Loucy (cell line): Measurements from ENCODE around the gene GALNT10.

Source experiments
- H2AFZ ChIP-seq: fragments of 200-600 bp; sonication (generic); 2 replicates; pipeline ENCODE4 v1.6.0; 2016; ENCODE audit warnings: antibody characterized with exemption, mild to moderate bottlenecking, low read length, moderate library complexity
- H3F3A ChIP-seq: fragments of 200-600 bp; 2 replicates; pipeline ENCODE4 v1.6.0; 2016; ENCODE audit warnings: antibody characterized with exemption, low read depth, mild to moderate bottlenecking
- H3K27me3 ChIP-seq: fragments of 200-600 bp; sonication (generic); 2 replicates; pipeline ENCODE4 v1.6.1; 2014; ENCODE audit warnings: low read length, mild to moderate bottlenecking; ENCODE audit not compliant: insufficient read depth, poor library complexity, severe bottlenecking
- H3K36me3 ChIP-seq: fragments of 200-600 bp; sonication (generic); 2 replicates; pipeline ENCODE4 v1.6.1; 2016; ENCODE audit warnings: low read length; ENCODE audit not compliant: insufficient read depth
- H3K4me1 ChIP-seq: fragments of 200-600 bp; sonication (generic); 2 replicates; pipeline ENCODE4 v1.5.1; 2014; ENCODE audit warnings: low read length, mild to moderate bottlenecking; ENCODE audit not compliant: insufficient read depth, poor library complexity, severe bottlenecking
- H3K4me2 ChIP-seq: fragments of 200-600 bp; sonication (generic); 2 replicates; pipeline ENCODE4 v1.6.0; 2014; ENCODE audit warnings: antibody characterized with exemption, low read length, low read depth, mild to moderate bottlenecking; ENCODE audit not compliant: poor library complexity, severe bottlenecking
- H3K4me3 ChIP-seq: fragments of 200-600 bp; sonication (generic); 2 replicates; pipeline ENCODE4 v1.5.1; 2014; ENCODE audit warnings: low read length, mild to moderate bottlenecking, mixed read lengths; ENCODE audit not compliant: poor library complexity, severe bottlenecking
- H3K79me2 ChIP-seq: fragments of 200-600 bp; sonication (generic); 2 replicates; pipeline ENCODE4 v1.6.1; 2014; ENCODE audit warnings: low read length; ENCODE audit not compliant: insufficient read depth
- H3K9ac ChIP-seq: fragments of 200-600 bp; sonication (generic); 2 replicates; pipeline ENCODE4 v1.6.0; 2014; ENCODE audit warnings: mild to moderate bottlenecking, low read depth, low read length, moderate library complexity; ENCODE audit not compliant: poor library complexity, severe bottlenecking
- H3K9me2 ChIP-seq: fragments of 200-600 bp; sonication (generic); replicated peaks from 2 replicates; pipeline ENCODE4 v1.6.1; 2016; ENCODE audit warnings: low read depth, low read length, mixed read lengths
- H3K9me3 ChIP-seq: fragments of 200-600 bp; sonication (generic); 2 replicates; pipeline ENCODE4 v1.6.1; 2014; ENCODE audit warnings: mild to moderate bottlenecking, antibody characterized with exemption, low read length, low read depth; ENCODE audit not compliant: insufficient read depth
- H4K20me1 ChIP-seq: fragments of 200-600 bp; sonication (generic); 2 replicates; pipeline ENCODE4 v1.6.0; 2014; ENCODE audit warnings: antibody characterized with exemption, low read length, mild to moderate bottlenecking; ENCODE audit not compliant: insufficient read depth, poor library complexity, severe bottlenecking
- CTCF ChIP-seq: fragments of 200-600 bp; sonication (generic); conservative IDR thresholded peaks from 2 replicates; pipeline ENCODE4 v1.5.1; 2014; ENCODE audit warnings: mild to moderate bottlenecking, antibody characterized with exemption, low read length
- EZH2phosphoT487 ChIP-seq: fragments of 200-600 bp; IDR thresholded peaks from 2 replicates; pipeline ENCODE4 v1.6.1; 2018; ENCODE audit warnings: antibody characterized with exemption, mild to moderate bottlenecking, moderate library complexity, borderline replicate concordance

GALNT10 gene

GRCh38 chr5:154300207-154300883, 109.8 kb downstream of the GALNT10 start:
- no peak overlapping the region for H3K9ac ChIP-seq
- TF ChIP-seq EZH2phosphoT487 (no peak), CTCF (no peak)

GRCh38 chr5:154301726-154302125, 111.2 kb downstream of the GALNT10 start:
- Histone ChIP-seq H4K20me1 (no peaks in the 10 kb centered on the region), H3F3A (no peaks in the 10 kb centered on the region), H3K79me2 (no peaks in the 10 kb centered on the region), H2AFZ (no peak overlapping the region), H3K27me3 (no peaks in the 10 kb centered on the region), H3K4me1 (no peaks in the 10 kb centered on the region), H3K36me3 (peaks cover 4% of the 10 kb centered on the region), H3K9me2 (no peaks in the 10 kb centered on the region), H3K9ac (no peak overlapping the region), H3K4me3 (no peak overlapping the region), H3K9me3 (no peaks in the 10 kb centered on the region), H3K4me2 (no peak overlapping the region)
- TF ChIP-seq CTCF, result no peak

More at GRCh38 chr5:154300207-154300883, 109.8 kb downstream of the GALNT10 start:
- H4K20me1 ChIP-seq, result no peaks in the 10 kb centered on the region
- no peaks in the 10 kb centered on the region for H3K9me3 ChIP-seq
- H3K4me3 ChIP-seq, result no peak overlapping the region
- H3K27me3 ChIP-seq, result no peaks in the 10 kb centered on the region
- H3K79me2 ChIP-seq, result no peaks in the 10 kb centered on the region
- no peak overlapping the region for H3K4me2 ChIP-seq
- no peaks in the 10 kb centered on the region for H3F3A ChIP-seq
- no peak overlapping the region for H2AFZ ChIP-seq
- no peaks in the 10 kb centered on the region for H3K4me1 ChIP-seq
- no peaks in the 10 kb centered on the region for H3K9me2 ChIP-seq
- peaks cover 4% of the 10 kb centered on the region for H3K36me3 ChIP-seq

- H3F3A ChIP-seq, result no peaks in the 10 kb centered on the region
- no peaks in the 10 kb centered on the region for H3K4me1 ChIP-seq
- no peaks in the 10 kb centered on the region for H3K9me3 ChIP-seq
- no peak overlapping the region for H3K4me3 ChIP-seq
- TF ChIP-seq EZH2phosphoT487 (no peak), CTCF (no peak)
- H3K36me3 ChIP-seq, result peaks cover 4% of the 10 kb centered on the region
- H4K20me1 ChIP-seq, result no peaks in the 10 kb centered on the region
- H3K27me3 ChIP-seq, result no peaks in the 10 kb centered on the region
- no peak overlapping the region for H2AFZ ChIP-seq
- no peaks in the 10 kb centered on the region for H3K9me2 ChIP-seq
- no peaks in the 10 kb centered on the region for H3K79me2 ChIP-seq
- no peak overlapping the region for H3K9ac ChIP-seq
- H3K4me2 ChIP-seq, result no peak overlapping the region
These were observed 111.6 kb downstream of the GALNT10 start for GRCh38 chr5:154302161-154302560.
